HFF-Myc (cell line): ENCODE data around the gene UPK2.

Experiments
- DNase-seq: peaks from one replicate; pipeline ENCODE4 v3.0.0-alpha.2; 2011; ENCODE audit warnings: low read depth; ENCODE audit errors: extremely low read depth
- H3K4me3 ChIP-seq: replicated peaks from 2 replicates; pipeline ENCODE4 v1.5.1; 2011; ENCODE audit warnings: low read depth, mild to moderate bottlenecking, control low read depth, low read length
- CTCF ChIP-seq: IDR thresholded peaks from 2 replicates; pipeline ENCODE4 v1.5.1; 2012; ENCODE audit warnings: mild to moderate bottlenecking, low read depth, low read length, control low read depth; ENCODE audit errors: missing control alignments

UPK2 gene

GRCh38 chr11:118910309-118911112 is 45.6 kb upstream of the UPK2 start:
- H3K4me3 ChIP-seq = peak overlapping the region; percentile 45
- no peak for DNase-seq
- no peak for TF ChIP-seq CTCF

GRCh38 chr11:118911113-118911879 is 44.8 kb upstream of the UPK2 start:
- no peak for TF ChIP-seq CTCF
- peak overlapping the region; percentile 45 for H3K4me3 ChIP-seq
- no peak for DNase-seq

- DNase-seq = no peak
Measured at GRCh38 chr11:118911880-118912741, 44.0 kb upstream of the UPK2 start.

GRCh38 chr11:118912742-118913410 is 43.2 kb upstream of the UPK2 start:
- no peak for DNase-seq
- no peak overlapping the region for H3K4me3 ChIP-seq
- no peak for TF ChIP-seq CTCF

More at GRCh38 chr11:118911880-118912741, 44.0 kb upstream of the UPK2 start:
- peak overlapping the region; percentile 45 for H3K4me3 ChIP-seq
- no peak for TF ChIP-seq CTCF

GRCh38 chr11:118913411-118914125 is 42.5 kb upstream of the UPK2 start:
- TF ChIP-seq CTCF = no peak
- no peak overlapping the region for H3K4me3 ChIP-seq
- no peak for DNase-seq
